B cell (primary cell): ENCODE measurements around the gene CHD5.

ENCODE experiments used
- EZH2 ChIP-seq: IDR thresholded peaks from 2 replicates; pipeline ENCODE4 v1.6.1; 2012; ENCODE audit warnings: borderline replicate concordance, low read depth, mild to moderate bottlenecking, moderate library complexity, low read length; ENCODE audit not compliant: insufficient read depth, poor library complexity, severe bottlenecking
- TF ChIP-seq, protein P1 (sequence below): fragments of 200-600 bp; IDR thresholded peaks from one replicate; pipeline ENCODE4 v1.8.0; 2022; ENCODE audit warnings: antibody characterized with exemption, mild to moderate bottlenecking

DNA sequence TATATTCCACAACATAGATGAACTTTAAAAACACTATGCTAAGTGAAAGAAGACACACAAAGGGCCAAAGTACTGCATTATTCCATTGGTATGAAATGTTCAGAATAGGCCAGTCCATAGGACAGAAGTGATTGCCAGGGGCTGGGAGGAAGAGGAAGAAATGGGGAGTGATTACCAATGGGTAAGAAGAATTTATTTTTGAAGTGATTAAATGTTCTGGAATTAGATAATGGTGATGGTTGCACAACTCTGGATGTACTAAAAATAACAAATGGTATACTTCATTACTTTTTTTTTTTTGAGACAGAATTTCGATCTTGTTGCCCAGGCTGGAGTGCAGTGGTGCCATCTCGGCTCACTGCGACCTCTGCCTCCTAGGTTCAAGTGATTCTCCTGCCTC lies 61.7 kb downstream of the CHD5 start:
- TF ChIP-seq, protein P1, sequence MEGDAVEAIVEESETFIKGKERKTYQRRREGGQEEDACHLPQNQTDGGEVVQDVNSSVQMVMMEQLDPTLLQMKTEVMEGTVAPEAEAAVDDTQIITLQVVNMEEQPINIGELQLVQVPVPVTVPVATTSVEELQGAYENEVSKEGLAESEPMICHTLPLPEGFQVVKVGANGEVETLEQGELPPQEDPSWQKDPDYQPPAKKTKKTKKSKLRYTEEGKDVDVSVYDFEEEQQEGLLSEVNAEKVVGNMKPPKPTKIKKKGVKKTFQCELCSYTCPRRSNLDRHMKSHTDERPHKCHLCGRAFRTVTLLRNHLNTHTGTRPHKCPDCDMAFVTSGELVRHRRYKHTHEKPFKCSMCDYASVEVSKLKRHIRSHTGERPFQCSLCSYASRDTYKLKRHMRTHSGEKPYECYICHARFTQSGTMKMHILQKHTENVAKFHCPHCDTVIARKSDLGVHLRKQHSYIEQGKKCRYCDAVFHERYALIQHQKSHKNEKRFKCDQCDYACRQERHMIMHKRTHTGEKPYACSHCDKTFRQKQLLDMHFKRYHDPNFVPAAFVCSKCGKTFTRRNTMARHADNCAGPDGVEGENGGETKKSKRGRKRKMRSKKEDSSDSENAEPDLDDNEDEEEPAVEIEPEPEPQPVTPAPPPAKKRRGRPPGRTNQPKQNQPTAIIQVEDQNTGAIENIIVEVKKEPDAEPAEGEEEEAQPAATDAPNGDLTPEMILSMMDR: no peak
- no peak for TF ChIP-seq EZH2
